H9 (cell line): ENCODE data around the gene CPLANE1. TPM values are rescaled to one million over a fixed set of nuclear protein-coding genes. Genes with fewer than 3 reads are reported as not detected.
"Not testable (repeated sequence)": the region's sequence is repeated elsewhere in the genome, so short reads cannot be mapped to it uniquely, and the experiment has no call there.

Experiments used
- DNase-seq: peaks from one replicate; pipeline ENCODE4 v3.0.0-alpha.2; 2017
- H2AFZ ChIP-seq: one replicate; pipeline ENCODE4 v1.6.1; 2013; ENCODE audit warnings: mild to moderate bottlenecking, low read length, control low read depth, moderate library complexity
- H2AK5ac ChIP-seq: 2 replicates; pipeline ENCODE4 v1.6.1; 2013; ENCODE audit warnings: low read length, control low read depth, mixed read lengths; ENCODE audit not compliant: insufficient read length
- H2BK120ac ChIP-seq: one replicate; pipeline ENCODE4 v1.6.1; 2013; ENCODE audit warnings: low read depth, mild to moderate bottlenecking, low read length, control low read depth, inconsistent platforms; ENCODE audit not compliant: poor library complexity, severe bottlenecking
- H2BK12ac ChIP-seq: 2 replicates; pipeline ENCODE4 v1.6.1; 2013; ENCODE audit warnings: low read length, control low read depth, mixed read lengths, low read depth; ENCODE audit not compliant: insufficient read length
- H2BK15ac ChIP-seq: 2 replicates; pipeline ENCODE4 v1.6.1; 2013; ENCODE audit warnings: low read depth, low read length, control low read depth
- H2BK20ac ChIP-seq: one replicate; pipeline ENCODE4 v1.6.1; 2013; ENCODE audit warnings: low read depth, mild to moderate bottlenecking, low read length, control low read depth, inconsistent platforms; ENCODE audit not compliant: poor library complexity, severe bottlenecking
- H2BK5ac ChIP-seq: 2 replicates; pipeline ENCODE4 v1.6.1; 2013; ENCODE audit warnings: low read length, control low read depth, mixed read lengths; ENCODE audit not compliant: insufficient read length
- H3K14ac ChIP-seq: 2 replicates; pipeline ENCODE4 v1.6.1; 2013; ENCODE audit warnings: low read length, control low read depth; ENCODE audit not compliant: insufficient read depth
- H3K18ac ChIP-seq: 2 replicates; pipeline ENCODE4 v1.6.1; 2013; ENCODE audit warnings: low read depth, mild to moderate bottlenecking, mixed read lengths, low read length, control low read depth; ENCODE audit not compliant: insufficient read length
- H3K23ac ChIP-seq: 2 replicates; pipeline ENCODE4 v1.6.1; 2013; ENCODE audit warnings: low read length, control low read depth, mixed read lengths, low read depth; ENCODE audit not compliant: insufficient read length
- H3K23me2 ChIP-seq: 2 replicates; pipeline ENCODE4 v1.6.1; 2013; ENCODE audit warnings: low read depth, mild to moderate bottlenecking, mixed read lengths, low read length, control low read depth; ENCODE audit not compliant: insufficient read length, poor library complexity, severe bottlenecking
- H3K27ac ChIP-seq: 2 replicates; pipeline ENCODE4 v1.5.1; 2013; ENCODE audit warnings: low read length, control low read depth, mixed read lengths, low read depth; ENCODE audit not compliant: insufficient read length
- H3K27me3 ChIP-seq: 2 replicates; pipeline ENCODE4 v1.6.1; 2013; ENCODE audit warnings: low read length, control low read depth, inconsistent platforms; ENCODE audit not compliant: insufficient read depth
- H3K4ac ChIP-seq: 2 replicates; pipeline ENCODE4 v1.6.1; 2013; ENCODE audit warnings: low read depth, mild to moderate bottlenecking, control low read depth, inconsistent platforms, low read length, moderate library complexity
- H3K4me1 ChIP-seq: 2 replicates; pipeline ENCODE4 v1.6.1; 2013; ENCODE audit warnings: low read length, control low read depth, inconsistent platforms; ENCODE audit not compliant: insufficient read depth
- H3K4me2 ChIP-seq: 2 replicates; pipeline ENCODE4 v1.6.1; 2013; ENCODE audit warnings: low read length, control low read depth, mixed read lengths; ENCODE audit not compliant: insufficient read length, insufficient read depth
- H3K56ac ChIP-seq: 2 replicates; pipeline ENCODE4 v1.6.1; 2013; ENCODE audit warnings: low read depth, mild to moderate bottlenecking, mixed read lengths, low read length, control low read depth; ENCODE audit not compliant: insufficient read length
- H3K79me1 ChIP-seq: 2 replicates; pipeline ENCODE4 v1.6.1; 2013; ENCODE audit warnings: low read depth, mild to moderate bottlenecking, moderate library complexity, low read length, control low read depth, inconsistent platforms; ENCODE audit not compliant: insufficient read depth, poor library complexity, severe bottlenecking
- H3K79me2 ChIP-seq: 2 replicates; pipeline ENCODE4 v1.6.1; 2013; ENCODE audit warnings: low read length, control low read depth, inconsistent platforms; ENCODE audit not compliant: insufficient read depth
- H3K9ac ChIP-seq: 2 replicates; pipeline ENCODE4 v1.6.1; 2013; ENCODE audit warnings: low read length, control low read depth, mixed read lengths; ENCODE audit not compliant: insufficient read length; ENCODE audit errors: extremely low read depth
- H3K9me3 ChIP-seq: one replicate; pipeline ENCODE4 v1.6.1; 2013; ENCODE audit warnings: low read depth, low read length, inconsistent platforms; ENCODE audit not compliant: control insufficient read depth
- H3T11ph ChIP-seq: one replicate; pipeline ENCODE4 v1.6.1; 2013; ENCODE audit warnings: mild to moderate bottlenecking, low read length, control low read depth, inconsistent platforms
- H4K20me1 ChIP-seq: one replicate; pipeline ENCODE4 v1.6.1; 2013; ENCODE audit not compliant: control insufficient read depth, insufficient read length, insufficient read depth
- H4K5ac ChIP-seq: 2 replicates; pipeline ENCODE4 v1.6.1; 2013; ENCODE audit warnings: low read depth, mild to moderate bottlenecking, mixed read lengths, low read length, control low read depth; ENCODE audit not compliant: insufficient read length
- H4K8ac ChIP-seq: replicated peaks from 2 replicates; pipeline ENCODE4 v1.6.1; 2013; ENCODE audit warnings: low read length, control low read depth, mixed read lengths, low read depth; ENCODE audit not compliant: insufficient read length
- H4K91ac ChIP-seq: 2 replicates; pipeline ENCODE4 v1.6.1; 2013; ENCODE audit warnings: low read depth, mild to moderate bottlenecking, moderate library complexity, mixed read lengths, low read length, control low read depth; ENCODE audit not compliant: insufficient read length
- H3K27ac Mint-ChIP-seq, 3 experiments: 2 replicates in 2 of 3; 3 replicates in 1 of 3; pipeline ENCODE4 v1.8.0; 2020 to 2021; ENCODE audit warnings: mixed read lengths in 3 of 3, mild to moderate bottlenecking in 1 of 3, moderate library complexity in 1 of 3
- H3K27me3 Mint-ChIP-seq: 2 replicates; pipeline ENCODE4 v1.8.0; 2021; ENCODE audit warnings: low read depth, mild to moderate bottlenecking, moderate library complexity, mixed read lengths
- H3K36me3 Mint-ChIP-seq, 3 experiments: 2 replicates in 2 of 3; 3 replicates in 1 of 3; pipeline ENCODE4 v1.8.0; 2020 to 2021; ENCODE audit warnings: low read depth in 3 of 3, mixed read lengths in 3 of 3; ENCODE audit not compliant: insufficient read depth in 1 of 3
- H3K4me1 Mint-ChIP-seq, 2 experiments: 2 replicates each; pipeline ENCODE4 v1.8.0; 2020; ENCODE audit warnings: mixed read lengths in 2 of 2
- H3K4me3 Mint-ChIP-seq, 2 experiments: 2 replicates in 1 of 2; 3 replicates in 1 of 2; pipeline ENCODE4 v1.8.0; 2020 to 2021; ENCODE audit warnings: mild to moderate bottlenecking in 2 of 2, mixed read lengths in 2 of 2, moderate library complexity in 1 of 2
- H3K9me3 Mint-ChIP-seq, 2 experiments: 2 replicates in 1 of 2; 3 replicates in 1 of 2; pipeline ENCODE4 v1.8.0; 2020; ENCODE audit warnings: mild to moderate bottlenecking in 2 of 2, mixed read lengths in 2 of 2, moderate library complexity in 1 of 2
- WGBS: extraction: QIAGEN DNeasy Blood & Tissue Kit; methylation state at CpG from one replicate; pipeline ENCODE4 v1.1.7; 2013; ENCODE audit warnings: missing lambda C conversion rate, low lambda C conversion rate, mixed read lengths; ENCODE audit not compliant: insufficient read length; ENCODE audit errors: extremely low coverage; 5-methylcytosine and 5-hydroxymethylcytosine counted together
- total RNA-seq: library from RNA; stranded (reverse); gene quantifications from 2 replicates; pipeline ENCODE4 v1.2.1, GENCODE V29; 2021

Gene CPLANE1
- total RNA-seq, 1 experiment from 2014 or later: 11.6 TPM

GRCh38 chr5:37082977-37083376 lies 166.2 kb downstream of the CPLANE1 start:
- H3K56ac ChIP-seq, H4K20me1 ChIP-seq, H3K79me1 ChIP-seq, H3K4me1 ChIP-seq, H3K27ac Mint-ChIP-seq, H2AFZ ChIP-seq, H4K8ac ChIP-seq, H3K9ac ChIP-seq, H3K14ac ChIP-seq, H2BK120ac ChIP-seq, H2BK20ac ChIP-seq, H3K18ac ChIP-seq, H3K23me2 ChIP-seq, H3K4me2 ChIP-seq, H4K5ac ChIP-seq, H3K36me3 Mint-ChIP-seq, H3K9me3 ChIP-seq, H3K23ac ChIP-seq, H3K9me3 Mint-ChIP-seq, H3K79me2 ChIP-seq, H2BK5ac ChIP-seq, H2BK12ac ChIP-seq, H3K4ac ChIP-seq, H2BK15ac ChIP-seq, H4K91ac ChIP-seq, DNase-seq, H3K4me3 Mint-ChIP-seq, H2AK5ac ChIP-seq, H3T11ph ChIP-seq, H3K27ac ChIP-seq: not testable (repeated sequence)
- H3K27me3 Mint-ChIP-seq: peaks cover 48% of the 10 kb centered on the region
- H3K27me3 ChIP-seq: peaks cover 21% of the 10 kb centered on the region
- WGBS: no CpG with 5 or more reads among the region's 2 CpGs
- peaks cover 11 to 14% of the 10 kb centered on the region in 2 experiments for H3K4me1 Mint-ChIP-seq
